IMR-90 (cell line): Measurements from ENCODE around the gene SLC44A2. TPM values are rescaled to one million over a fixed set of nuclear protein-coding genes. Genes with fewer than 3 reads are reported as not detected.

Experiments
- ATAC-seq: fragments of 200-7000 bp; cut with Tn5 transposase; 2 replicates; pipeline ENCODE4 v1.9.1; 2020; ENCODE audit warnings: low read depth, mild to moderate bottlenecking, moderate library complexity
- BruUV-seq: library from RNA; stranded (reverse); fragments of 400-500 nt; replicated peaks from 2 replicates; lab custom pipeline; 2021; lab: Mats Ljungman, UMichigan
- CTCF ChIA-PET: fragments of 300-600 bp; formaldehyde crosslinking; extraction: SDS; loops from one replicate; lab custom pipeline; 2021; ENCODE audit warnings: antibody characterized with exemption; lab: Yijun Ruan, JAX
- POLR2A ChIA-PET: fragments of 300-600 bp; sonication (Branson Sonifier 250); formaldehyde crosslinking; loops from one replicate; lab custom pipeline; 2022; ENCODE audit warnings: antibody characterized with exemption; ENCODE audit not compliant: unreplicated experiment; lab: Charles Lee
- DNase-seq: peaks from one replicate; pipeline ENCODE4 v3.0.0; 2013
- H2AFZ ChIP-seq: replicated peaks from 2 replicates; pipeline ENCODE3; 2013; ENCODE audit warnings: low read length, mild to moderate bottlenecking; ENCODE audit not compliant: poor library complexity
- H2AK5ac ChIP-seq: 2 replicates; pipeline ENCODE4 v1.6.1; 2013; ENCODE audit warnings: low read depth, low read length, inconsistent platforms
- H2AK9ac ChIP-seq: replicated peaks from 2 replicates; pipeline ENCODE3; 2013; ENCODE audit warnings: mild to moderate bottlenecking, low read depth, low read length, moderate library complexity; ENCODE audit not compliant: poor library complexity
- H2BK120ac ChIP-seq: 2 replicates; pipeline ENCODE4 v1.6.1; 2013; ENCODE audit warnings: low read depth, low read length, inconsistent platforms
- H2BK15ac ChIP-seq: 3 replicates; pipeline ENCODE4 v1.6.1; 2013; ENCODE audit warnings: low read depth, low read length, inconsistent platforms
- H2BK20ac ChIP-seq: 2 replicates; pipeline ENCODE4 v1.6.1; 2013; ENCODE audit warnings: low read depth, mild to moderate bottlenecking, inconsistent platforms, low read length, moderate library complexity
- H2BK5ac ChIP-seq: 2 replicates; pipeline ENCODE4 v1.6.1; 2013; ENCODE audit warnings: mild to moderate bottlenecking, low read depth, low read length, inconsistent platforms; ENCODE audit not compliant: poor library complexity, severe bottlenecking
- H3K14ac ChIP-seq: replicated peaks from 2 replicates; pipeline ENCODE4 v1.6.1; 2013; ENCODE audit warnings: low read depth, low read length, inconsistent platforms
- H3K18ac ChIP-seq: 2 replicates; pipeline ENCODE4 v1.6.1; 2013; ENCODE audit warnings: low read depth, low read length, control low read depth
- H3K23ac ChIP-seq: 2 replicates; pipeline ENCODE4 v1.6.1; 2013; ENCODE audit warnings: low read depth, low read length, inconsistent platforms
- H3K27ac ChIP-seq: 2 replicates; pipeline ENCODE4 v1.5.1; 2013; ENCODE audit warnings: mild to moderate bottlenecking, control low read depth, low read length; ENCODE audit not compliant: insufficient read depth
- H3K27me3 ChIP-seq: 2 replicates; pipeline ENCODE4 v1.6.1; 2013; ENCODE audit warnings: low read length; ENCODE audit not compliant: control insufficient read depth, insufficient read depth
- H3K36me3 ChIP-seq: 2 replicates; pipeline ENCODE4 v1.6.1; 2013; ENCODE audit warnings: low read length, mixed read lengths; ENCODE audit not compliant: control insufficient read depth, insufficient read depth
- H3K4ac ChIP-seq: 2 replicates; pipeline ENCODE4 v1.6.1; 2013; ENCODE audit warnings: low read depth, low read length, inconsistent platforms
- H3K4me1 ChIP-seq: 2 replicates; pipeline ENCODE4 v1.6.1; 2013; ENCODE audit warnings: low read length, mixed read lengths; ENCODE audit not compliant: control insufficient read depth, insufficient read depth
- H3K4me2 ChIP-seq: 2 replicates; pipeline ENCODE4 v1.6.1; 2013; ENCODE audit warnings: low read depth, mild to moderate bottlenecking, control low read depth, low read length, moderate library complexity
- H3K4me3 ChIP-seq: 2 replicates; pipeline ENCODE4 v1.5.1; 2013; ENCODE audit warnings: low read depth, mild to moderate bottlenecking, control low read depth, low read length, moderate library complexity; ENCODE audit not compliant: insufficient read depth
- H3K56ac ChIP-seq: 2 replicates; pipeline ENCODE4 v1.6.1; 2013; ENCODE audit warnings: low read length, inconsistent platforms; ENCODE audit not compliant: insufficient read depth; ENCODE audit errors: extremely low read depth
- H3K79me1 ChIP-seq, 2 experiments: 2 replicates each; pipeline ENCODE4 v1.6.1; 2013; ENCODE audit warnings: low read length in 2 of 2, inconsistent platforms in 1 of 2, low read depth in 1 of 2
- H3K9ac ChIP-seq: 2 replicates; pipeline ENCODE4 v1.6.1; 2013; ENCODE audit warnings: low read depth, low read length, control low read depth
- H3K9me1 ChIP-seq: 2 replicates; pipeline ENCODE4 v1.6.1; 2013; ENCODE audit warnings: low read length, inconsistent platforms; ENCODE audit not compliant: insufficient read depth
- H3K9me3 ChIP-seq: 2 replicates; pipeline ENCODE4 v1.6.1; 2013; ENCODE audit warnings: low read length; ENCODE audit not compliant: control insufficient read depth, insufficient read depth
- H4K20me1 ChIP-seq: 2 replicates; pipeline ENCODE4 v1.6.1; 2013; ENCODE audit warnings: low read length, inconsistent platforms; ENCODE audit not compliant: insufficient read depth
- H4K5ac ChIP-seq: 2 replicates; pipeline ENCODE4 v1.6.1; 2013; ENCODE audit warnings: mild to moderate bottlenecking, low read depth, low read length, control low read depth
- H4K8ac ChIP-seq, 2 experiments: 2 replicates each; pipeline ENCODE4 v1.6.1; 2013; ENCODE audit warnings: low read depth in 2 of 2, low read length in 2 of 2, control low read depth in 1 of 2, inconsistent platforms in 1 of 2
- H4K91ac ChIP-seq: 2 replicates; pipeline ENCODE4 v1.6.1; 2013; ENCODE audit warnings: low read depth, low read length, inconsistent platforms; ENCODE audit not compliant: insufficient read depth
- CEBPB ChIP-seq: IDR thresholded peaks from 2 replicates; pipeline ENCODE4 v1.6.1; 2012; ENCODE audit warnings: low read depth, low read length, improper control_type of control experiment
- CTCF ChIP-seq: conservative IDR thresholded peaks from 2 replicates; pipeline ENCODE4 v1.5.1; 2012; ENCODE audit warnings: mild to moderate bottlenecking, low read depth, low read length, improper control_type of control experiment
- ELK1 ChIP-seq: fragments of 150-350 bp; IDR thresholded peaks from 2 replicates; pipeline ENCODE4 v1.6.1; 2016; ENCODE audit warnings: low read depth, mild to moderate bottlenecking, low read length, moderate library complexity, borderline replicate concordance
- FOS ChIP-seq: fragments of 150-350 bp; IDR thresholded peaks from 2 replicates; pipeline ENCODE4 v1.6.1; 2016; ENCODE audit warnings: low read depth, low read length
- MXI1 ChIP-seq: IDR thresholded peaks from 2 replicates; pipeline ENCODE4 v1.6.1; 2012; ENCODE audit warnings: low read depth, mild to moderate bottlenecking, low read length, moderate library complexity, borderline replicate concordance
- POLR2A ChIP-seq: IDR thresholded peaks from 2 replicates; pipeline ENCODE4 v1.6.1; 2012; ENCODE audit warnings: mild to moderate bottlenecking, low read depth, low read length
- RAD21 ChIP-seq: IDR thresholded peaks from 2 replicates; pipeline ENCODE4 v1.6.1; 2012; ENCODE audit warnings: low read length, improper control_type of control experiment
- SMC3 ChIP-seq: fragments of 150-350 bp; IDR thresholded peaks from 2 replicates; pipeline ENCODE4 v1.6.1; 2016; ENCODE audit warnings: low read depth, mild to moderate bottlenecking, antibody characterized with exemption, low read length, moderate library complexity
- WGBS, 2 experiments: methylation state at CpG; one replicate each; pipeline versions ENCODE4 v1.1.5 to v1.1.7; 2013; ENCODE audit warnings: missing lambda C conversion rate in 2 of 2; ENCODE audit not compliant: insufficient read length in 1 of 2; ENCODE audit errors: extremely low coverage in 2 of 2; 5-methylcytosine and 5-hydroxymethylcytosine counted together
- dilution Hi-C: fragments of 300-500 bp; cut with HindIII; formaldehyde crosslinking; loops from one replicate; pipeline ENCODE4 v1.14.3; 2018; ENCODE audit warnings: low sequenced_read_pairs; ENCODE audit not compliant: unreplicated experiment
- in situ Hi-C: fragments of 300-500 bp; cut with MboI; formaldehyde crosslinking; loops from 3 replicates; pipeline ENCODE4 v1.14.3; 2019; ENCODE audit warnings: low sequenced_read_pairs, inconsistent platforms, mixed read lengths
- intact Hi-C: fragments of 100-400 bp; cut with micrococcal nuclease; formaldehyde crosslinking; loops from 2 replicates; pipeline ENCODE4 v1.10.0; 2022
- polyA plus RNA-seq, 3 experiments: library from polyadenylated mRNA; depleted of rRNA; stranded (reverse); fragments of >200 nt; gene quantifications; 2 replicates each; pipeline ENCODE4 v1.2.3, GENCODE V29; 2012; ENCODE audit warnings: low replicate concordance in 1 of 3
- total RNA-seq: library from RNA; depleted of rRNA; stranded (reverse); fragments of >200 nt; gene quantifications from 2 replicates; pipeline ENCODE4 v1.2.3, GENCODE V29; 2012

The SLC44A2 gene
- total and polyA plus RNA-seq, 2 of the 4 experiments (the other 2 are of a cell fraction), result 28.5 to 62.9 TPM

GRCh38 chr19:10600149-10600548 is 25.2 kb upstream of the SLC44A2 start:
- Histone ChIP-seq H3K14ac (no peak overlapping the region), H3K18ac (no peak overlapping the region), H3K23ac (no peak overlapping the region), H3K4me2 (no peak overlapping the region), H4K91ac (no peak overlapping the region), H3K4me1 (peaks cover 10% of the 10 kb centered on the region), H3K27ac (no peak overlapping the region), H3K4me3 (no peak overlapping the region), H2BK5ac (no peak overlapping the region), H3K79me1 (peaks cover 12 to 28% of the 10 kb centered on the region in 2 experiments; a peak in 3 of 4 replicates), H2BK20ac (no peak overlapping the region), H3K9me3 (no peaks in the 10 kb centered on the region; the same call in 1 of the 2 replicates), H3K4ac (no peak overlapping the region), H2AFZ (no peak overlapping the region), H2BK120ac (no peak overlapping the region), H2AK9ac (no peak overlapping the region), H2AK5ac (no peak overlapping the region), H4K8ac (no peak overlapping the region), H3K36me3 (peaks cover 1% of the 10 kb centered on the region; the same call in 1 of the 2 replicates), H3K27me3 (peaks cover 15% of the 10 kb centered on the region), H2BK15ac (no peak overlapping the region), H3K56ac (no peak overlapping the region), H3K9ac (no peak overlapping the region), H3K9me1 (peaks cover 15% of the 10 kb centered on the region), H4K20me1 (peaks cover 10% of the 10 kb centered on the region), H4K5ac (no peak overlapping the region)
- DNase-seq (no peak), ATAC-seq (no peak)
- WGBS, 2 experiments, result no CpG with 5 or more reads among the region's 5 CpGs
- in situ Hi-C loops (no loop called here), dilution Hi-C loops (no loop called here), intact Hi-C loops (no loop called here)
- TF ChIP-seq SMC3 (no peak), CTCF (no peak), RAD21 (no peak), ELK1 (no peak), MXI1 (no peak), POLR2A (no peak), FOS (no peak), CEBPB (no peak)
- ChIA-PET POLR2A (no interaction called here), CTCF (no interaction called here)
- BruUV-seq, result no TSS peak
